Kasumi-1 (cell line): ENCODE measurements around the gene DUX4.
"Not testable (repeated sequence)": the region's sequence is repeated elsewhere in the genome, so short reads cannot be mapped to it uniquely, and the experiment has no call there.

Source experiments
- DNase-seq, 2 experiments: peaks; one replicate each; lab custom pipeline; 2025; lab: John Stamatoyannopoulos, UW

DUX4 gene

GRCh38 chr4:190173428-190173827 is at the start of gene DUX4:
Gene DUX4, plus strand, starts transcription at chr4:190173774. Its CDS starts 0 bp downstream, at chr4:190173774.
- DNase-seq: not testable (repeated sequence)

DNA sequence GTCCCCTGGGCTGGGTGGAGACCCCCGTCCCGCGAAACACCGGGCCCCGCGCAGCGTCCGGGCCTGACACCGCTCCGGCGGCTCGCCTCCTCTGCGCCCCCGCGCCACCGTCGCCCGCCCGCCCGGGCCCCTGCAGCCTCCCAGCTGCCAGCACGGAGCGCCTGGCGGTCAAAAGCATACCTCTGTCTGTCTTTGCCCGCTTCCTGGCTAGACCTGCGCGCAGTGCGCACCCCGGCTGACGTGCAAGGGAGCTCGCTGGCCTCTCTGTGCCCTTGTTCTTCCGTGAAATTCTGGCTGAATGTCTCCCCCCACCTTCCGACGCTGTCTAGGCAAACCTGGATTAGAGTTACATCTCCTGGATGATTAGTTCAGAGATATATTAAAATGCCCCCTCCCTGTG is 1.9 kb downstream of the DUX4 start:
- not testable (repeated sequence) for DNase-seq

DNA sequence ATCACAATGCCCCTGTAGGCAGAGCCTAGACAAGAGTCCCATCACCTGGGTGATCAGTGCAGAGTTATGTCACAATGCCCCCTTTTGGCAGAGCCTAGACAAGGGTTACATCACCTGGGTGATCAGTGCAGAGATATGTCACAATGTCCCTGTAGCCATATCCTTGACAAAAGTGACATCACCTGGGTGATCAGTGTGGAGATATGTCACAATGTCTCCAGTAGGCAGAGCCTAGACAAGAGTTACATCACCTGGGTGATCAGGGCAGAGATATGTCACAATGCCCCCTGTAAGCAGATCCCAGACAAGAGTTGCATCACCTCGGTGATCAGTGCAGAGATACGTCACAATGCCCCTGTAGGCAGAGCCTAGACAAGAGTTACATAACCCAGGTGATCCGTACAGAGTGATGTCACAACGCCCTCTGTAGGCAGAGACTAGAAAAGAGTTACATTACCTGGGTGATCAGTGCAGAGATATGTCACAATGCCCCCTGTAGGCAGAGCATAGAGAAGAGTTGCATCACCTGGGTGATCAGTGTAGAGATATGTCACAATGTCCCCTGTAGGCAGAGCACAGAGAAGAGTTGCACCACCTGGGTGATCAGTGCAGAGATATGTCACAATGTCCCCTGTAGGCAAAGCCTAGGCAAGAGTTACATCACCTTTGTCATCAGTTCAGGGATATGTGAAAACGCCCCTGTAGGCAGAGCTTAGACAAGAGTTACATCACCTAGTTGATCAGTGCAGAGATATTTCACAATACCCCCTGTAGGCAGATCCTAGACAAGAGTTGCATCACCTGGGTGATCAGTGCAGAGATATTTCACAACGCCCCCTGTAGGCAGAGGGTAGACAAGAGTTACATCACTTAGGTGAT is 4.4 kb downstream of the DUX4 start:
- not testable (repeated sequence) for DNase-seq

- not testable (repeated sequence) for DNase-seq
These were observed 5.0 kb downstream of the DUX4 start for GRCh38 chr4:190178606-190178990.

DNA sequence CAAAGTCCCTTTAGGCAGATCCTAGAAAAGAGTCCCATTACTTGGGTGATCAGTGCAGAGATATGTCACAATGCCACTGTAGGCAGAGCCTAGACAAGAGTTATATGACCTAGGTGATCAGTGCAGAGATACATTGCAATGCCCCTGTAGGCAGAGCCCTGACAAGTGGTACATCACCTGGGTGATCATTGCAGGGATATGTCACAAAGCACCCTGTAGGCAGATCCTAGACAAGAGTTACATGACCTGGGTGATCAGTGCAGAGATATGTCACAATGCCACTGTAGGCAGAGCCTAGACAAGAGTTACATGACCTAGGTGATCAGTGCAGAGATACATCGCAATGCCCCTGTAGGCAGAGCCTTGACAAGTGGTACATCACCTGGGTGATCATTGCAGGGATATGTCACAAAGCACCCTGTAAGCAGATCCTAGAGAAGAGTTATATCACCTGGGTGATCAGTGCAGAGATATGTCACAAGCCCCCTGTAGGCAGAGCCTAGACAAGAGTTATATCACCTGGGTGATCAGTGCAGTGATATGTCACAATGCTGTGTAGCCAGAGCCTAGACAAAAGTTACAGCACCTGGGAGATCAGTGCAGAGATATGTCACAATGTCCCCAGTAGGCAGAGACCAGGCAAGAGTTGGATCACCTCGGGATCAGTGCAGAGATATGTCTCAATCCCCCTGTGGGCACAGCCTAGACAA is 5.6 kb downstream of the DUX4 start:
- DNase-seq: not testable (repeated sequence)

GRCh38 chr4:190179740-190180094 is 6.1 kb downstream of the DUX4 start:
- not testable (repeated sequence) for DNase-seq

DNA sequence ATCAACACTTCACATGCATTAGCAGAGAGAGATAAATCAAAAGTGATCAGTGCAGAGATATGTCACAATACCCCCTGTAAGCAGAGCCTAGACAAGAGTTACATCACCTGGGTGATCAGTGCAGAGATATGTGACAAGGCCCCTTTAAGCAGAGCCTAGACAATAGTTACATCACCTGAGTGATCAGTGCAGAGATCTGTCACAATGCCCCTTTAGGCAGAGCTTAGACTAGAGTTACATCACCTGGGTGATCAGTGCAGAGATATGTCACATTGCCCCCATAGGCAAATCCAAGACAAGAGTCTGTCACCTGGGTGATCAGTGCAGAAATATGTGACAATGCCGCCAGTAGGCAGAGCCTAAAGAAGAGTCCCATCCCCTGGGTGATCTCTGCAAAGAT is 7.4 kb downstream of the DUX4 start:
- DNase-seq: not testable (repeated sequence)

DNA sequence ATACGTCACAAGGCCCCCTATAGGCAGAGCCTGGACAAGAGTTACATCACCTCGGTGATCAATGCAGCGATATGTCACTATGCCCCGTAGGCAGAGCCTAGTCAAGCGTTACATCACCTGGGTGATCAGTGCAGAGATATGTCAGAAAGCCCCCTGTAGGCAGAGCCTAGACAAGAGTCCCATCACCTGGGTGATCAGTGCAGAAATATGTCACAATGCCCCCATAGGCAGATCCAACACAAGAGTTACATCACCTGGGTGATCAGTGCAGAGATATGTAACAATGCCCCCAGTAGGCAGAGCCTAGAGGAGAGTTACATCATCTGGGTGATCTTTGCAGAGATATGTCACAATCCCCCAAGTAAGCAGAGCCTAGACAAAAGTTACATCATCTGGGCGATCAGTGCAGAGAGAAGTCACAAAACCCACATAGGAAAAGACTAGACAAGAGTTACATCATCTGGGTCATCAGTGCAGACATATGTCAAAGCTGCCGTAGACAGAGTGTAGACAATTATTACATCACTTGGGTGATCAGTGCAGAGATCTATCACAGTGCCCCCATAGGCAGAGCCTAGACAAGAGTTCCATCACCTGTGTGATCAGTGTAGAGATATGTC is 8.0 kb downstream of the DUX4 start:
- DNase-seq: not testable (repeated sequence)

- not testable (repeated sequence) for DNase-seq
These were observed 29.9 kb downstream of the DUX4 start for GRCh38 chr4:190203510-190203909.
